Mucosa of descending colon (tissue), 3 donors: Measurements from ENCODE around the gene EPB41L4B. TPM values are rescaled to one million over a fixed set of nuclear protein-coding genes. Genes with fewer than 3 reads are reported as not detected.

Experiments used
- ATAC-seq: fragments of 200-7000 bp; cut with Tn5 transposase; one replicate; pipeline ENCODE4 v1.9.1; 2020; ENCODE audit warnings: mild to moderate bottlenecking, moderate library complexity
- DNase-seq, 3 donors: peaks; one replicate each; pipeline ENCODE4 v3.0.0-alpha.2; 2020
- H3K36me3 ChIP-seq: fragments of 200-600 bp; one replicate; pipeline ENCODE4 v1.8.0; 2021; ENCODE audit warnings: low read depth, mild to moderate bottlenecking
- H3K4me1 ChIP-seq: fragments of 200-600 bp; one replicate; pipeline ENCODE4 v1.8.0; 2021; ENCODE audit warnings: low read depth, mild to moderate bottlenecking
- H3K4me3 ChIP-seq: fragments of 200-600 bp; one replicate; pipeline ENCODE4 v1.8.0; 2021; ENCODE audit warnings: mild to moderate bottlenecking
- H3K9me3 ChIP-seq: fragments of 200-600 bp; one replicate; pipeline ENCODE4 v1.8.0; 2021; ENCODE audit warnings: mild to moderate bottlenecking
- intact Hi-C, 2 donors: fragments of 100-400 bp; cut with DNase I in 1 of 2; cut with micrococcal nuclease in 1 of 2; formaldehyde crosslinking; loops; one replicate each; pipeline versions ENCODE4 v1.11.0 to v1.11.1; 2022; cut with DNase I, micrococcal nuclease
- total RNA-seq, 3 donors: library from RNA; stranded (reverse); fragmentation: NEBNext Ultra II Directional in 2 of 3; extraction: Animal tissue kit (Norgen Biotek cat#: 25700) in 2 of 3; gene quantifications; one replicate each; pipeline versions ENCODE4 v1.2.1 to v1.2.4, GENCODE V29; 2021 to 2023
- TF ChIP-seq, protein P1 (sequence below): fragments of 200-600 bp; IDR thresholded peaks from one replicate; pipeline ENCODE4 v1.8.0; 2022; ENCODE audit warnings: antibody characterized with exemption, mild to moderate bottlenecking
- donor health status: DM: no; HTN: no; CAD: no; lungs with moderate emphysema.
- donor health status: DM: no; HTN: no; CAD: no.
- donor health status: DM: no; HTN: yes; CAD: no.

EPB41L4B gene
- total RNA-seq, 3 donors from 2014 or later, result 56.3 to 163 (median 122) TPM

DNA sequence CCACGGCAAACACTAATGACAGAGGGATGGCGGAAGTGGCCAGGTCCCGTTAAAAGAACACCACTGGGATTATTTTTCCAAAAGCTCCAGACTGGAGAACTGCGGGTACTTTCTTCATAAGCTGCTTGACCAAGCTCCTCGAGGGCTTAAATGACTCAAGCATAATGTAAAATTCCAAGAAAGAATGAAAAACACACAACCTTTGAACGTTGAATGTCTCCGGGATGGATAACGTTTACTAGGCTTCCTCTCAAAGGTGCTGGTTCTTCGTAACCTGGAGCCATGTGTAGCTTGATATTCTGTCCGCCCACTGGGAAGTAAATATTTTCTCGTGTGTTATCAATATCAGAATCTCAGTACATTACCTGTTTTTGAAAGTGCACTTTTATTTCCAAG lies 67.6 kb downstream of the EPB41L4B start:
- H3K36me3 ChIP-seq, result no peaks in the 10 kb centered on the region
- peaks cover 31% of the 10 kb centered on the region for H3K4me1 ChIP-seq
- DNase-seq (no peak), ATAC-seq (no peak)
- TF ChIP-seq, protein P1, sequence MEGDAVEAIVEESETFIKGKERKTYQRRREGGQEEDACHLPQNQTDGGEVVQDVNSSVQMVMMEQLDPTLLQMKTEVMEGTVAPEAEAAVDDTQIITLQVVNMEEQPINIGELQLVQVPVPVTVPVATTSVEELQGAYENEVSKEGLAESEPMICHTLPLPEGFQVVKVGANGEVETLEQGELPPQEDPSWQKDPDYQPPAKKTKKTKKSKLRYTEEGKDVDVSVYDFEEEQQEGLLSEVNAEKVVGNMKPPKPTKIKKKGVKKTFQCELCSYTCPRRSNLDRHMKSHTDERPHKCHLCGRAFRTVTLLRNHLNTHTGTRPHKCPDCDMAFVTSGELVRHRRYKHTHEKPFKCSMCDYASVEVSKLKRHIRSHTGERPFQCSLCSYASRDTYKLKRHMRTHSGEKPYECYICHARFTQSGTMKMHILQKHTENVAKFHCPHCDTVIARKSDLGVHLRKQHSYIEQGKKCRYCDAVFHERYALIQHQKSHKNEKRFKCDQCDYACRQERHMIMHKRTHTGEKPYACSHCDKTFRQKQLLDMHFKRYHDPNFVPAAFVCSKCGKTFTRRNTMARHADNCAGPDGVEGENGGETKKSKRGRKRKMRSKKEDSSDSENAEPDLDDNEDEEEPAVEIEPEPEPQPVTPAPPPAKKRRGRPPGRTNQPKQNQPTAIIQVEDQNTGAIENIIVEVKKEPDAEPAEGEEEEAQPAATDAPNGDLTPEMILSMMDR, result no peak
- H3K9me3 ChIP-seq, result no peaks in the 10 kb centered on the region
- intact Hi-C loops, result no loop called here
- H3K4me3 ChIP-seq, result no peak overlapping the region

DNA sequence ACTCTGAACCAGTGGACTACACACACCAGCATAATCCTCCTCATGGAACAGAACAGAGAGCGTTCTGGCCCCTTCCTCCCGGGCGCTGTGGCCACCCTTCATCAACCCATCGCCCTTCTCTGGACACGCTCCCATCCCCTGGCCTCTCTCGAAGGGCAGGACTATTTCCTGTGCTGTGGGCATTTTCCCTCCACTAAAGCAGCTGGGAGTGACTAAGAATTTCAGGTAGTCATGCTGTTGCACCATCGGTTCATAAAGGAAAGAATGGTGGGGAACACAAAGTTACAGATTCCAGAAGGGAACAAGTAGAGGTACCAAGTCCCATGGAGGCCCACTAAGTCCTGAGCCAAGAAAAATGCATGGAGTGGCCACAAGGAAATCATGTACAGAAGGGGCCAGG lies 68.6 kb downstream of the EPB41L4B start:
- TF ChIP-seq, protein P1, result no peak
- H3K4me1 ChIP-seq, result peaks cover 31% of the 10 kb centered on the region
- no peak for ATAC-seq

DNA sequence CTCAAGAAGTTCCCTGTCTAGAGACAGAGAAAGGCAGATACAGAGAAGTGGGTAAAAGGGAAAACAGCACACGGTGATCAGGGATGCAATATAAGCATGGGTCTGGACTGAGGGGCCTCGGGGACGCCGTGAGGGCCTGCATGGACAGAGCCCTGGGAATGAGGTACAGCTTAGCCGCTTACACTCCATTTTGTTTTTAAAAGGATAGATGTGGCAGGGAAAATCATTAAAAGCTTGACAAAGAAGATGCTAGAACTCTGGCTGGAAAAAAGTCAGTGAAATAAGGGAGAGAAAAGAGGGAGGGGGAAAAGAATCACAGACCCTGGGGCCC lies 69.1 kb downstream of the EPB41L4B start:
- ATAC-seq, result no peak
- TF ChIP-seq, protein P1, result no peak
- Histone ChIP-seq H3K4me3 (no peak overlapping the region), H3K4me1 (peaks cover 31% of the 10 kb centered on the region), H3K9me3 (no peaks in the 10 kb centered on the region), H3K36me3 (no peaks in the 10 kb centered on the region)
- intact Hi-C loops, result no loop called here
- no peak for DNase-seq

More for the DNA sequence above, 68.6 kb downstream of the EPB41L4B start:
- Histone ChIP-seq H3K4me3 (no peak overlapping the region), H3K9me3 (no peaks in the 10 kb centered on the region), H3K36me3 (no peaks in the 10 kb centered on the region)
- intact Hi-C loops, result no loop called here
- DNase-seq, result no peak

DNA sequence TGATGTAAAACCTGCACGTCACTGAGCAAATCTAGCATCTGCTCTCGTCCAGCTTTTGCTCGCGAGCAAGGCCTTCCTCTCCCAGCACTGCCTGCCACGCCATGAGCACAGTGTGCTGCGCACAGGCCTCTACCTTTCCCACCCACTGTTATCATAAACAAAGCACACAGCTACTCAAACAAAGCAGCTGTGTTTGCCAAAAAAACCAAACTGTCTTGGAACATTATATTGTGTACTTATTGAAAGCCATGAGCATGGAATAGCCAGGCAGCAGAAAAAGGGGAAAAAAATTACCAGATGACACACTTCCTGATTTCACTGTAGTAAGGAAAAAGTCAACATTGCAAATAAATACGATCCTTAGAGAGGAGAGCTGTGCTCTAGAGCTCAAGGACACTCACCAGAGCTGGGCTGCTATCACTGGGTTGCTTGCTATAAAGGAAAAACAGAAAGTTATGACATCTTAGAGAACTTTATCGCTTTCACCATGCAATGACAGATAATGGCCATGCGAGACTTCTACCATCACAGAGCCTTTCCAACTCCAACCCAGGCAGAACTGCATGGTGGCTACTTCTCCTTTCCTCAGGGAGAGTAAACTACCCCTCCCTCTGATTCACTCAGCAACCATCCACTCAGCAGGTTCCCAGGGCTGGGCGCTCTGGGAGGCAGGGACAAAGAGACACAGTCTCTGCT lies 69.6 kb downstream of the EPB41L4B start:
- peak; percentile 85 for ATAC-seq
- no peaks in the 10 kb centered on the region for H3K9me3 ChIP-seq
- intact Hi-C loops, result no loop called here

DNA sequence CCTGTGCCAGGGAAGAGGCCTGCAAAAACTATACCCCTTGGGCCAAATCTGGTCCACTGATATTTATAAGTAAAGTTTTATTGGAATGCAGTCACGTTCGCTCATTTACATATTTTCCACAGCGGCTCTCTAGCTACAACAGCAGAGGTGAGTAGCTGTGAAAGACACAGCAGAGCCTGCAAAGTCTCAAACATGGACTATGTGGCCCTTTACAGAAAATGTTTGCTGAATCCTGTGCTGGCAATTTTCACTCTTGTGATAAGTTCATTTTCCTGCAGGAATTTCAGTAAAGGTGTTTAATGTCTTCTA lies 70.1 kb downstream of the EPB41L4B start:
- Histone ChIP-seq H3K9me3 (no peaks in the 10 kb centered on the region), H3K4me1 (peaks cover 31% of the 10 kb centered on the region), H3K4me3 (no peak overlapping the region), H3K36me3 (no peaks in the 10 kb centered on the region)
- no peak for DNase-seq
- ATAC-seq, result peak; percentile 1
- TF ChIP-seq, protein P1, result no peak
- intact Hi-C loops, result no loop called here

More for the DNA sequence above, 69.6 kb downstream of the EPB41L4B start:
- TF ChIP-seq, protein P1, result no peak
- DNase-seq, result peak; percentile 66 to 74 (median 74)
- Histone ChIP-seq H3K36me3 (no peaks in the 10 kb centered on the region), H3K4me3 (no peak overlapping the region), H3K4me1 (peaks cover 31% of the 10 kb centered on the region)

DNA sequence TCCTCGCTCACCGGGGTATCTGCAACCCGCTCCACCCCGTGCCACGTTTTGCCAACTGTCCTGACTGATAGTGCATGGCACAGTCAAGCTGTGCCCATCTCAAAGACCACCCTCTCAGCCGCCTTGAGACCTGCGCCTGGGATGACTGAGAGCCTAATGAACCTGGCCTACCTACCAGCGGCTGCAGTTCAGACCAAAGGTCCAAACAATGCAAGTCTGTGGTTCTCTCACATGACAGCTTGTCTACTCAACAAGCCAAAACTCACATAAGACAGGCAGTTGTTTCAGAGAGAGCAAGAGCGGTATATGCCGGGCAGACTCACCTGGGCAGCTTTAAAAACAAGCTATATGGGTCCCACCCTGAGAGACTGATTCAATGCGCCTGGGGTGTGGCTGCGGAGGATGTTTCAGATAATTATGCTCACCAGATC lies 70.5 kb downstream of the EPB41L4B start:
- ATAC-seq (peak; percentile 54), DNase-seq (peak; percentile 44 to 69 (median 51))
- H3K4me3 ChIP-seq, result no peak overlapping the region
- TF ChIP-seq, protein P1, result no peak
- intact Hi-C loops, result no loop called here
- peaks cover 31% of the 10 kb centered on the region for H3K4me1 ChIP-seq
- no peaks in the 10 kb centered on the region for H3K36me3 ChIP-seq
- no peaks in the 10 kb centered on the region for H3K9me3 ChIP-seq
